CD14-positive monocyte (primary cell): ENCODE results near the gene ITK. TPM values are rescaled to one million over a fixed set of nuclear protein-coding genes. Genes with fewer than 3 reads are reported as not detected.

ENCODE experiments used
- DNase-seq, 3 donors: peaks; one replicate each; pipeline ENCODE4 v3.0.0-alpha.2; 2011 to 2022
- H2AFZ ChIP-seq: 2 replicates; pipeline ENCODE4 v1.6.0; 2012; ENCODE audit warnings: mild to moderate bottlenecking, low read depth, low read length, inconsistent platforms; ENCODE audit not compliant: insufficient read depth, poor library complexity, severe bottlenecking
- H3K27ac ChIP-seq, 2 donors: 1 replicate in 1 of 2; 2 replicates in 1 of 2; pipeline ENCODE4 v1.5.1; 2012 to 2013; ENCODE audit warnings: low read length in 2 of 2, control low read depth in 1 of 2, inconsistent platforms in 1 of 2, low read depth in 1 of 2, mild to moderate bottlenecking in 1 of 2
- H3K27me3 ChIP-seq, 2 donors: one replicate each; pipeline versions ENCODE4 v1.6.0 to v1.6.1; 2011 to 2013; ENCODE audit warnings: low read length in 2 of 2; ENCODE audit not compliant: control insufficient read depth in 2 of 2, insufficient read depth in 2 of 2
- H3K36me3 ChIP-seq, 2 donors: replicated peaks in 1 of 2; 1 replicate in 1 of 2; 2 replicates in 1 of 2; pipeline versions ENCODE4 v1.5.1 to v1.6.1; 2012 to 2013; ENCODE audit warnings: low read length in 2 of 2, control low read depth in 1 of 2, inconsistent platforms in 1 of 2, mild to moderate bottlenecking in 1 of 2; ENCODE audit not compliant: insufficient read depth in 2 of 2, control insufficient read depth in 1 of 2
- H3K4me1 ChIP-seq, 2 donors: 1 replicate in 1 of 2; 2 replicates in 1 of 2; pipeline versions ENCODE4 v1.5.1 to v1.6.1; 2012 to 2013; ENCODE audit warnings: low read length in 2 of 2, control low read depth in 1 of 2, inconsistent platforms in 1 of 2, mild to moderate bottlenecking in 1 of 2, moderate library complexity in 1 of 2; ENCODE audit not compliant: insufficient read depth in 2 of 2, control insufficient read depth in 1 of 2
- H3K4me2 ChIP-seq: replicated peaks from 2 replicates; pipeline ENCODE3; 2012; ENCODE audit warnings: low read length, moderate library complexity, mild to moderate bottlenecking; ENCODE audit not compliant: poor library complexity, severe bottlenecking; ENCODE audit errors: extremely low read depth
- H3K4me3 ChIP-seq, 3 experiments: fragments of 200-600 bp in 1 of 3; sonication (generic) in 1 of 3; replicated peaks in 1 of 3; 1 replicate in 2 of 3; 2 replicates in 1 of 3; pipeline ENCODE4 v1.5.1; 2011 to 2013; ENCODE audit warnings: low read length in 3 of 3, mild to moderate bottlenecking in 3 of 3, control low read depth in 2 of 3, low read depth in 2 of 3, inconsistent platforms in 1 of 3, moderate library complexity in 1 of 3
- H3K79me2 ChIP-seq: 2 replicates; pipeline ENCODE4 v1.6.0; 2012; ENCODE audit warnings: mild to moderate bottlenecking, control low read depth, inconsistent platforms, low read length, moderate library complexity; ENCODE audit not compliant: insufficient read depth
- H3K9ac ChIP-seq: 2 replicates; pipeline ENCODE4 v1.6.0; 2017; ENCODE audit warnings: low read length, mild to moderate bottlenecking; ENCODE audit not compliant: insufficient read depth, poor library complexity, severe bottlenecking
- H3K9me3 ChIP-seq, 2 donors: replicated peaks in 1 of 2; 1 replicate in 1 of 2; 2 replicates in 1 of 2; pipeline versions ENCODE4 v1.5.1 to v1.6.1; 2012 to 2013; ENCODE audit warnings: low read length in 2 of 2, control low read depth in 1 of 2; ENCODE audit not compliant: control insufficient read depth in 1 of 2, insufficient read depth in 1 of 2
- H4K20me1 ChIP-seq: 2 replicates; pipeline ENCODE4 v1.6.0; 2012; ENCODE audit warnings: mild to moderate bottlenecking, low read length, control low read depth, moderate library complexity; ENCODE audit not compliant: insufficient read depth
- H3K27ac Mint-ChIP-seq, 7 donors: one replicate each; pipeline ENCODE4 v1.8.0; 2020; ENCODE audit warnings: mild to moderate bottlenecking in 7 of 7, mixed read lengths in 7 of 7, moderate library complexity in 6 of 7, inconsistent platforms in 2 of 7
- H3K27me3 Mint-ChIP-seq, 3 donors: one replicate each; pipeline ENCODE4 v1.8.0; 2021 to 2022; ENCODE audit warnings: low read depth in 3 of 3, mild to moderate bottlenecking in 3 of 3, mixed read lengths in 3 of 3, moderate library complexity in 3 of 3, inconsistent platforms in 1 of 3
- H3K36me3 Mint-ChIP-seq, 2 donors: one replicate each; pipeline ENCODE4 v1.8.0; 2020; ENCODE audit warnings: mixed read lengths in 2 of 2, inconsistent platforms in 1 of 2, mild to moderate bottlenecking in 1 of 2
- H3K4me1 Mint-ChIP-seq: one replicate; pipeline ENCODE4 v1.8.0; 2020; ENCODE audit warnings: mild to moderate bottlenecking, mixed read lengths
- H3K4me3 Mint-ChIP-seq, 2 donors: one replicate each; pipeline ENCODE4 v1.8.0; 2020; ENCODE audit warnings: mild to moderate bottlenecking in 2 of 2, mixed read lengths in 2 of 2, moderate library complexity in 1 of 2
- H3K9me3 Mint-ChIP-seq, 7 donors: one replicate each; pipeline ENCODE4 v1.8.0; 2020 to 2022; ENCODE audit warnings: mixed read lengths in 7 of 7, mild to moderate bottlenecking in 6 of 7, moderate library complexity in 6 of 7, inconsistent platforms in 2 of 7
- CTCF ChIP-seq: fragments of 200-600 bp; IDR thresholded peaks from one replicate; pipeline ENCODE4 v1.8.0; 2022; ENCODE audit warnings: antibody characterized with exemption, mild to moderate bottlenecking
- WGBS: methylation state at CpG from one replicate; pipeline ENCODE4 v1.1.5; 2013; ENCODE audit warnings: missing lambda C conversion rate; ENCODE audit not compliant: insufficient coverage; 5-methylcytosine and 5-hydroxymethylcytosine counted together
- intact Hi-C, 2 donors: fragments of 100-400 bp; cut with micrococcal nuclease; formaldehyde crosslinking; loops; one replicate each; pipeline versions ENCODE4 v1.15.0 to v1.15.1; 2023
- polyA plus RNA-seq, 3 donors: library from polyadenylated mRNA; depleted of rRNA in 1 of 3; unstranded in 2 of 3; stranded (reverse) in 1 of 3; fragments of 300-500 nt in 2 of 3; fragments of >200 nt in 1 of 3; fragmentation: Illumina TruSeq in 2 of 3; gene quantifications; 1 replicate in 2 of 3; 2 replicates in 1 of 3; pipeline ENCODE4 v1.2.3, GENCODE V29; 2012 to 2021

ITK gene
- polyA plus RNA-seq, 3 donors, result 0.03 to 0.60 (median 0.39) TPM

GRCh38 chr5:157132281-157132612, 48.4 kb upstream of the ITK start:
- intact Hi-C loops, result loop anchor here in 1 of 2 donors (5.0 kb wide), 1 partner anchor 45 kb away; no protein-coding TSS in a partner anchor
- Histone ChIP-seq H3K27ac (no peak overlapping the region), H3K4me2 (no peak overlapping the region), H3K9ac (no peak overlapping the region), H3K9me3 (no peaks in the 10 kb centered on the region), H2AFZ (no peak overlapping the region), H3K36me3 (peaks cover 2 to 12% of the 10 kb centered on the region in 2 donors), H3K4me1 (peaks cover 0 to 6% of the 10 kb centered on the region in 2 donors), H3K79me2 (peaks cover 3% of the 10 kb centered on the region), H4K20me1 (no peaks in the 10 kb centered on the region), H3K4me3 (no peak overlapping the region), H3K27me3 (no peaks in the 10 kb centered on the region)
- H3K4me1 Mint-ChIP-seq, result peaks cover 28% of the 10 kb centered on the region
- no CpG with 5 or more reads among the region's 1 CpG for WGBS
- H3K27me3 Mint-ChIP-seq, result peaks cover 0 to 4% (median 0%) of the 10 kb centered on the region in 3 donors
- peaks cover 8 to 9% of the 10 kb centered on the region in 2 donors for H3K36me3 Mint-ChIP-seq
- no peak overlapping the region for H3K4me3 Mint-ChIP-seq
- peak; percentile 9 for TF ChIP-seq CTCF
- no peak overlapping the region for H3K27ac Mint-ChIP-seq
- H3K9me3 Mint-ChIP-seq, result peaks cover 0 to 2% (median 0%) of the 10 kb centered on the region in 7 donors
- DNase-seq, result no peak

GRCh38 chr5:157137691-157138090, 42.9 kb upstream of the ITK start:
- Histone ChIP-seq H3K9me3 (no peaks in the 10 kb centered on the region), H3K4me1 (peaks cover 8 to 14% of the 10 kb centered on the region in 2 donors), H3K79me2 (peaks cover 50% of the 10 kb centered on the region), H4K20me1 (no peaks in the 10 kb centered on the region), H3K36me3 (peaks cover 22 to 37% of the 10 kb centered on the region in 2 donors), H3K9ac (no peak overlapping the region), H3K27ac (peak overlapping the region in 1 of 2 donors; percentile 8), H3K27me3 (no peaks in the 10 kb centered on the region), H3K4me2 (no peak overlapping the region), H3K4me3 (no peak overlapping the region), H2AFZ (no peak overlapping the region)
- intact Hi-C loops, result no loop called here
- WGBS, result no CpG with 5 or more reads among the region's 6 CpGs
- H3K36me3 Mint-ChIP-seq, result peaks cover 33 to 41% of the 10 kb centered on the region in 2 donors
- no peak for TF ChIP-seq CTCF
- H3K4me3 Mint-ChIP-seq, result no peak overlapping the region
- DNase-seq, result no peak
- H3K9me3 Mint-ChIP-seq, result peaks cover 0 to 2% (median 0%) of the 10 kb centered on the region in 7 donors
- peak overlapping the region in 1 of 7 donors; percentile 51 for H3K27ac Mint-ChIP-seq
- H3K4me1 Mint-ChIP-seq, result peaks cover 32% of the 10 kb centered on the region
- H3K27me3 Mint-ChIP-seq, result no peaks in the 10 kb centered on the region
